WTC11 (cell line): ENCODE data around the gene PCSK5.

Source experiments
- ATF2 ChIP-seq: sonication (generic); formaldehyde crosslinking; IDR thresholded peaks from 2 replicates; pipeline ENCODE4 v1.8.1; 2022; ENCODE audit warnings: low read depth, missing genetic modification reagents, borderline replicate concordance
- CTCF ChIP-seq: fragments of 200-600 bp; IDR thresholded peaks from 2 replicates; pipeline ENCODE4 v1.8.0; 2022; ENCODE audit warnings: antibody characterized with exemption
- E2F1 ChIP-seq: sonication (generic); formaldehyde crosslinking; IDR thresholded peaks from 2 replicates; pipeline ENCODE4 v1.8.0; 2022; ENCODE audit warnings: mild to moderate bottlenecking, missing genetic modification reagents
- ELF4 ChIP-seq: sonication (generic); formaldehyde crosslinking; IDR thresholded peaks from 2 replicates; pipeline ENCODE4 v1.8.1; 2022; ENCODE audit warnings: low read depth, mild to moderate bottlenecking, moderate library complexity, missing genetic modification reagents
- NR1H2 ChIP-seq: sonication (generic); formaldehyde crosslinking; IDR thresholded peaks from 2 replicates; pipeline ENCODE4 v1.9.0; 2021; ENCODE audit warnings: mild to moderate bottlenecking, moderate library complexity, missing genetic modification reagents
- NR2C2 ChIP-seq: sonication (generic); formaldehyde crosslinking; IDR thresholded peaks from 2 replicates; pipeline ENCODE4 v1.8.0; 2022; ENCODE audit warnings: mild to moderate bottlenecking, missing genetic modification reagents
- NR3C1 ChIP-seq: sonication (generic); formaldehyde crosslinking; conservative IDR thresholded peaks from 2 replicates; pipeline ENCODE4 v1.8.1; 2023; ENCODE audit warnings: low read depth, mild to moderate bottlenecking, missing genetic modification reagents
- USF1 ChIP-seq: sonication (generic); formaldehyde crosslinking; IDR thresholded peaks from 2 replicates; pipeline ENCODE4 v1.8.0; 2022; ENCODE audit warnings: mild to moderate bottlenecking, missing genetic modification reagents
- USF2 ChIP-seq: sonication (generic); formaldehyde crosslinking; IDR thresholded peaks from 2 replicates; pipeline ENCODE4 v1.8.1; 2023; ENCODE audit warnings: mild to moderate bottlenecking, missing genetic modification reagents, moderate library complexity
- ZNF121 ChIP-seq: sonication (generic); formaldehyde crosslinking; IDR thresholded peaks from 2 replicates; pipeline ENCODE4 v1.8.0; 2023; ENCODE audit warnings: missing genetic modification reagents
- ZNF532 ChIP-seq: fragments of 250-450 bp; sonication (Bioruptor Pico); IDR thresholded peaks from 2 replicates; pipeline ENCODE4 v1.9.0; 2021; ENCODE audit warnings: mild to moderate bottlenecking, borderline replicate concordance

- TF ChIP-seq ZNF532 (CRISPR knock-in tag) = no peak
- no peak for TF ChIP-seq ZNF121 (CRISPR knock-in tag)
- TF ChIP-seq CTCF = no peak
- TF ChIP-seq ELF4 (CRISPR knock-in tag) = no peak
- no peak for TF ChIP-seq NR1H2 (CRISPR knock-in tag)
- no peak for TF ChIP-seq USF2 (CRISPR knock-in tag)
- no peak for TF ChIP-seq ATF2
- no peak for TF ChIP-seq NR2C2 (CRISPR knock-in tag)
- TF ChIP-seq USF1 (CRISPR knock-in tag) = no peak
- TF ChIP-seq E2F1 = no peak
- no peak for TF ChIP-seq NR3C1
Measured at GRCh38 chr9:76255781-76256455, 365.4 kb downstream of the PCSK5 start.
